GM12878 (cell line): ENCODE data around the gene PPP1R12B. TPM values are rescaled to one million over a fixed set of nuclear protein-coding genes. Genes with fewer than 3 reads are reported as not detected.

ENCODE experiments used
- ATAC-seq: fragments of 200-7000 bp; cut with Tn5 transposase; 3 replicates; pipeline ENCODE4 v1.9.1; 2020; ENCODE audit warnings: mild to moderate bottlenecking, moderate library complexity
- BruUV-seq: library from RNA; stranded (reverse); fragments of 400-500 nt; replicated peaks from 2 replicates; lab custom pipeline; 2021; lab: Mats Ljungman, UMichigan
- CTCF ChIA-PET: fragments of 300-600 bp; sonication (Branson Sonifier 250); formaldehyde crosslinking; extraction: SDS; loops from one replicate; lab custom pipeline; 2021; ENCODE audit warnings: inconsistent platforms; lab: Yijun Ruan, JAX
- POLR2A ChIA-PET: fragments of 350-600 bp; formaldehyde crosslinking; extraction: SDS; loops from one replicate; lab custom pipeline; 2021; ENCODE audit warnings: inconsistent platforms; lab: Charles Lee
- RAD21 ChIA-PET: fragments of 300-600 bp; sonication (Branson Sonifier 250); formaldehyde crosslinking; loops from one replicate; lab custom pipeline; 2023; ENCODE audit warnings: antibody characterized with exemption; ENCODE audit not compliant: unreplicated experiment; lab: Charles Lee
- SMC1A ChIA-PET: fragments of 300-600 bp; sonication (Branson Sonifier 250); formaldehyde crosslinking; loops from one replicate; lab custom pipeline; 2023; ENCODE audit not compliant: unreplicated experiment, uncharacterized antibody; lab: Charles Lee
- DNase-seq: peaks from one replicate; pipeline ENCODE4 v3.0.0-alpha.2; 2011; ENCODE audit warnings: low read depth, low spot score
- FAIRE-seq: peaks from 3 replicates; lab custom pipeline; 2011; peaks lifted over from hg19 to GRCh38; lab: Jason Lieb, UNC
- H2AFZ ChIP-seq: 2 replicates; pipeline ENCODE4 v1.6.0; 2011; ENCODE audit warnings: low read depth, low read length, control low read depth; ENCODE audit not compliant: control insufficient read depth
- H3K27ac ChIP-seq: 2 replicates; pipeline ENCODE4 v1.5.1; 2011; ENCODE audit warnings: control low read depth; ENCODE audit not compliant: control insufficient read depth, insufficient read depth
- H3K27me3 ChIP-seq, 2 experiments: replicated peaks in 1 of 2; 2 replicates each; pipeline versions ENCODE4 v1.6.0 to v1.6.1; 2011; ENCODE audit warnings: low read length in 1 of 2; ENCODE audit not compliant: control insufficient read depth in 2 of 2, insufficient read depth in 2 of 2
- H3K36me3 ChIP-seq, 2 experiments: 2 replicates each; pipeline ENCODE4 v1.5.1; 2011; ENCODE audit warnings: low read length in 1 of 2; ENCODE audit not compliant: control insufficient read depth in 2 of 2, insufficient read depth in 2 of 2
- H3K4me1 ChIP-seq: 2 replicates; pipeline ENCODE4 v1.6.1; 2011; ENCODE audit warnings: mild to moderate bottlenecking, low read length, moderate library complexity, mixed read lengths; ENCODE audit not compliant: control insufficient read depth, insufficient read depth
- H3K4me2 ChIP-seq: 2 replicates; pipeline ENCODE4 v1.6.0; 2011; ENCODE audit warnings: control low read depth; ENCODE audit not compliant: control insufficient read depth, insufficient read depth
- H3K4me3 ChIP-seq: fragments of 200-600 bp; sonication (generic); 2 replicates; pipeline ENCODE4 v1.5.1; 2016
- H3K79me2 ChIP-seq: 2 replicates; pipeline ENCODE4 v1.6.0; 2011; ENCODE audit warnings: low read length; ENCODE audit not compliant: control insufficient read depth, insufficient read depth
- H3K9ac ChIP-seq: 2 replicates; pipeline ENCODE4 v1.8.0; 2011; ENCODE audit warnings: low read length, control low read depth, mixed read lengths; ENCODE audit not compliant: control insufficient read depth, insufficient read depth
- H3K9me3 ChIP-seq: replicated peaks from 3 replicates; pipeline ENCODE4 v1.5.1; 2011; ENCODE audit warnings: mild to moderate bottlenecking, low read length; ENCODE audit not compliant: control insufficient read depth, insufficient read depth
- H4K20me1 ChIP-seq: 2 replicates; pipeline ENCODE4 v1.6.0; 2011; ENCODE audit not compliant: control insufficient read depth, insufficient read depth
- KLF5 ChIP-seq: fragments of 450-650 bp; IDR thresholded peaks from 2 replicates; pipeline ENCODE4 v1.6.1; 2014; ENCODE audit warnings: mild to moderate bottlenecking; ENCODE audit not compliant: partially characterized antibody
- PML ChIP-seq: IDR thresholded peaks from 2 replicates; pipeline ENCODE4 v1.6.1; 2012; ENCODE audit warnings: low read length, inconsistent platforms
- SREBF2 ChIP-seq: IDR thresholded peaks from 2 replicates; pipeline ENCODE4 v1.6.1; 2012; ENCODE audit warnings: mild to moderate bottlenecking, low read length
- STAT3 ChIP-seq: IDR thresholded peaks from 2 replicates; pipeline ENCODE4 v1.6.1; 2011; ENCODE audit warnings: low read depth, low read length, improper control_type of control experiment
- ZBED1 ChIP-seq: IDR thresholded peaks from 2 replicates; pipeline ENCODE4 v1.6.1; 2016; ENCODE audit warnings: borderline replicate concordance
- WGBS: methylation state at CpG from one replicate; pipeline ENCODE4 v1.1.6; 2016; ENCODE audit warnings: low lambda C conversion rate; ENCODE audit not compliant: insufficient replicate concordance, insufficient coverage; ENCODE audit errors: missing lambda C conversion rate; 5-methylcytosine and 5-hydroxymethylcytosine counted together
- in situ Hi-C: fragments of 300-500 bp; cut with MboI; formaldehyde crosslinking; loops from 9 replicates; pipeline ENCODE4 v1.14.3; 2018; ENCODE audit warnings: mixed read lengths
- intact Hi-C: fragments of 100-400 bp; cut with micrococcal nuclease; formaldehyde crosslinking; loops from one replicate; pipeline ENCODE4 v1.14.2; 2022; ENCODE audit not compliant: unreplicated experiment
- polyA plus RNA-seq, 11 experiments: library from polyadenylated mRNA; depleted of rRNA in 4 of 11; unstranded in 6 of 11; stranded (reverse) in 5 of 11; fragments of >200 nt; fragmentation: Nextera tagmentation in 4 of 11; fragmentation: Illumina TruSeq in 1 of 11; extraction: Ambion mirVana in 4 of 11; extraction: Trizol in 1 of 11; gene quantifications; 1 replicate in 1 of 11; 2 replicates in 10 of 11; pipeline versions ENCODE4 v1.2.1 to v1.2.3, GENCODE V29; 2011 to 2016; ENCODE audit warnings: inconsistent platforms in 2 of 11, missing spikeins in 2 of 11, low read depth in 1 of 11
- total RNA-seq, 4 experiments: library from RNA; depleted of rRNA in 3 of 4; stranded (reverse); fragments of >200 nt in 3 of 4; fragmentation: Illumina TruSeq in 1 of 4; extraction: Trizol in 1 of 4; gene quantifications; 2 replicates each; pipeline versions ENCODE4 v1.2.1 to v1.2.3, GENCODE V29; 2013 to 2021
- TF ChIP-seq, protein P1 (sequence below): fragments of 450-650 bp; IDR thresholded peaks from 2 replicates; pipeline ENCODE4 v1.6.1; 2017; ENCODE audit warnings: mild to moderate bottlenecking, low read depth, inconsistent platforms; ENCODE audit not compliant: poor library complexity, severe bottlenecking
- TF ChIP-seq, protein P2 (sequence below): fragments of 450-650 bp; formaldehyde crosslinking; IDR thresholded peaks from 2 replicates; pipeline ENCODE4 v1.4.0; 2022; ENCODE audit warnings: mild to moderate bottlenecking, moderate library complexity

The PPP1R12B gene
- total and polyA plus RNA-seq, 10 of the 15 experiments (the other 5 are each of a cell fraction or from before 2014, with no cell fraction given): 0.29 to 9.4 (median 4.7) TPM

DNA sequence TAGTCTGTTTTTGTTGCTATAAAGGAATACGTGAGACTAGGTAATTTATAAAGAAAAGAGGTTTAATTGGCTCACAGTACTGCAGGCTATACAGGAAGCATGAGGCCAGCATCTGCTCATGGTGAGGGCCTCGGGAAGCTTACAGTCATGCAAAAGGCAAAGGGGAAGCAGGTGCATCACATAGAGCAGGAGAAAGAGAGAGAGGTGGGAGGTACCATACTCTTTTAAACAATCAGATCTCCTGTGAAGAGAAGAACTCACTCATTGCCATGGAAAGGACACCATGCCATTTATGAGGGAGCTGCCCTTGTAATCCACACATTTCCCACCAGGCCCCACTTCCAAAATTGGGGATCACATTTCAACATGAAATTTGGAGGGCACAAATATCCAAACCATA, 12.7 kb downstream of the PPP1R12B start:
- DNase-seq: no peak
- 71% methylated on average over 2 of the region's 2 CpGs for WGBS
- POLR2A ChIA-PET: interaction anchor here (1.0 kb wide), 1 partner anchor 11 kb away, joined by 4 read pairs; no protein-coding TSS in a partner anchor
- FAIRE-seq: no peak
- TF ChIP-seq ZBED1 (no peak), STAT3 (no peak), SREBF2 (no peak), KLF5 (no peak), PML (no peak)
- TF ChIP-seq, protein P1, sequence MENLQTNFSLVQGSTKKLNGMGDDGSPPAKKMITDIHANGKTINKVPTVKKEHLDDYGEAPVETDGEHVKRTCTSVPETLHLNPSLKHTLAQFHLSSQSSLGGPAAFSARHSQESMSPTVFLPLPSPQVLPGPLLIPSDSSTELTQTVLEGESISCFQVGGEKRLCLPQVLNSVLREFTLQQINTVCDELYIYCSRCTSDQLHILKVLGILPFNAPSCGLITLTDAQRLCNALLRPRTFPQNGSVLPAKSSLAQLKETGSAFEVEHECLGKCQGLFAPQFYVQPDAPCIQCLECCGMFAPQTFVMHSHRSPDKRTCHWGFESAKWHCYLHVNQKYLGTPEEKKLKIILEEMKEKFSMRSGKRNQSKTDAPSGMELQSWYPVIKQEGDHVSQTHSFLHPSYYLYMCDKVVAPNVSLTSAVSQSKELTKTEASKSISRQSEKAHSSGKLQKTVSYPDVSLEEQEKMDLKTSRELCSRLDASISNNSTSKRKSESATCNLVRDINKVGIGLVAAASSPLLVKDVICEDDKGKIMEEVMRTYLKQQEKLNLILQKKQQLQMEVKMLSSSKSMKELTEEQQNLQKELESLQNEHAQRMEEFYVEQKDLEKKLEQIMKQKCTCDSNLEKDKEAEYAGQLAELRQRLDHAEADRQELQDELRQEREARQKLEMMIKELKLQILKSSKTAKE: no peak
- TF ChIP-seq, protein P2, sequence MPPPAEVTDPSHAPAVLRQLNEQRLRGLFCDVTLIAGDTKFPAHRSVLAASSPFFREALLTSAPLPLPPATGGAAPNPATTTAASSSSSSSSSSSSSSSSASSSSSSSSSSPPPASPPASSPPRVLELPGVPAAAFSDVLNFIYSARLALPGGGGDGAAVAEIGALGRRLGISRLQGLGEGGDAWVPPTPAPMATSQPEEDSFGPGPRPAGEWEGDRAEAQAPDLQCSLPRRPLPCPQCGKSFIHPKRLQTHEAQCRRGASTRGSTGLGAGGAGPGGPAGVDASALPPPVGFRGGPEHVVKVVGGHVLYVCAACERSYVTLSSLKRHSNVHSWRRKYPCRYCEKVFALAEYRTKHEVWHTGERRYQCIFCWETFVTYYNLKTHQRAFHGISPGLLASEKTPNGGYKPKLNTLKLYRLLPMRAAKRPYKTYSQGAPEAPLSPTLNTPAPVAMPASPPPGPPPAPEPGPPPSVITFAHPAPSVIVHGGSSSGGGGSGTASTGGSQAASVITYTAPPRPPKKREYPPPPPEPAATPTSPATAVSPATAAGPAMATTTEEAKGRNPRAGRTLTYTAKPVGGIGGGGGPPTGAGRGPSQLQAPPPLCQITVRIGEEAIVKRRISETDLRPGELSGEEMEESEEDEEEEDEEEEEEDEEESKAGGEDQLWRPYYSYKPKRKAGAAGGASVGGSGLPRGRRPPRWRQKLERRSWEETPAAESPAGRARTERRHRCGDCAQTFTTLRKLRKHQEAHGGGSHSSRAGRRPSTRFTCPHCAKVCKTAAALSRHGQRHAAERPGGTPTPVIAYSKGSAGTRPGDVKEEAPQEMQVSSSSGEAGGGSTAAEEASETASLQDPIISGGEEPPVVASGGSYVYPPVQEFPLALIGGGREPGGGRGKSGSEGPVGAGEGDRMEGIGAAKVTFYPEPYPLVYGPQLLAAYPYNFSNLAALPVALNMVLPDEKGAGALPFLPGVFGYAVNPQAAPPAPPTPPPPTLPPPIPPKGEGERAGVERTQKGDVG: no peak
- TF ChIP-seq, all 136 proteins: peak for 0
- intact Hi-C loops (no loop called here), in situ Hi-C loops (no loop called here)
- ATAC-seq: no peak
- H3K27ac ChIP-seq: no peak overlapping the region
- CTCF ChIA-PET: interaction anchor here (0.6 to 1.4 kb wide), 2 partner anchors 10 to 17 kb away, joined by 3 to 4 read pairs; no protein-coding TSS in a partner anchor
- H4K20me1 ChIP-seq: no peaks in the 10 kb centered on the region
- H3K4me2 ChIP-seq: no peak overlapping the region
- no peak overlapping the region for H2AFZ ChIP-seq
- RAD21 ChIA-PET: no interaction called here
- no peaks in the 10 kb centered on the region for H3K79me2 ChIP-seq
- no peaks in the 10 kb centered on the region for H3K4me1 ChIP-seq
- H3K27me3 ChIP-seq: no peaks in the 10 kb centered on the region
- no peaks in the 10 kb centered on the region for H3K36me3 ChIP-seq
- SMC1A ChIA-PET: interaction anchor here (0.7 kb wide), 1 partner anchor 339 kb away, joined by 3 read pairs; no protein-coding TSS in a partner anchor
- no peaks in the 10 kb centered on the region for H3K9me3 ChIP-seq
- no peak overlapping the region for H3K4me3 ChIP-seq
- BruUV-seq: no TSS peak
- H3K9ac ChIP-seq: no peak overlapping the region
